WTC11 (cell line): ENCODE data around the gene ADGRL3. TPM values are rescaled to one million over a fixed set of nuclear protein-coding genes. Genes with fewer than 3 reads are reported as not detected.

Experiments used
- ATAC-seq: fragments of 200-7000 bp; cut with Tn5 transposase; 2 replicates; pipeline ENCODE4 v1.10.0; 2021; ENCODE audit warnings: mild to moderate bottlenecking, moderate library complexity
- CTCF ChIA-PET: fragments of 300-600 bp; sonication (Branson Sonifier 250); formaldehyde crosslinking; loops from one replicate; lab custom pipeline; 2021; ENCODE audit warnings: antibody characterized with exemption; lab: Charles Lee
- POLR2A ChIA-PET: fragments of 350-600 bp; sonication (Branson Sonifier 250); formaldehyde crosslinking; loops from one replicate; lab custom pipeline; 2021; ENCODE audit warnings: antibody characterized with exemption; lab: Charles Lee
- DNase-seq: peaks from one replicate; pipeline ENCODE4 v3.0.0; 2021; ENCODE audit warnings: low spot score
- H3K27ac Mint-ChIP-seq: 2 replicates; pipeline ENCODE4 v1.8.0; 2021; ENCODE audit warnings: mixed read lengths
- H3K27me3 Mint-ChIP-seq: 2 replicates; pipeline ENCODE4 v1.8.0; 2021; ENCODE audit warnings: low read depth, mild to moderate bottlenecking, moderate library complexity, mixed read lengths
- H3K36me3 Mint-ChIP-seq: 2 replicates; pipeline ENCODE4 v1.8.0; 2021; ENCODE audit warnings: mixed read lengths
- H3K4me1 Mint-ChIP-seq: 2 replicates; pipeline ENCODE4 v1.8.0; 2022; ENCODE audit warnings: mixed read lengths
- H3K4me3 Mint-ChIP-seq: 2 replicates; pipeline ENCODE4 v1.8.0; 2021; ENCODE audit warnings: mild to moderate bottlenecking, moderate library complexity, mixed read lengths
- H3K9me3 Mint-ChIP-seq: 2 replicates; pipeline ENCODE4 v1.8.0; 2021; ENCODE audit warnings: mixed read lengths
- ATF1 ChIP-seq: sonication (generic); formaldehyde crosslinking; IDR thresholded peaks from 2 replicates; pipeline ENCODE4 v1.8.1; 2023; ENCODE audit warnings: mild to moderate bottlenecking, moderate library complexity, missing genetic modification reagents
- FOXP1 ChIP-seq: sonication (generic); formaldehyde crosslinking; IDR thresholded peaks from 2 replicates; pipeline ENCODE4 v1.8.0; 2022; ENCODE audit warnings: missing genetic modification reagents, mild to moderate bottlenecking, moderate library complexity, borderline replicate concordance
- HMGA2 ChIP-seq: fragments of 250-450 bp; sonication (Bioruptor Pico); IDR thresholded peaks from 2 replicates; pipeline ENCODE4 v1.4.0; 2021; ENCODE audit warnings: mild to moderate bottlenecking, moderate library complexity
- NR3C1 ChIP-seq: sonication (generic); formaldehyde crosslinking; conservative IDR thresholded peaks from 2 replicates; pipeline ENCODE4 v1.8.1; 2023; ENCODE audit warnings: low read depth, mild to moderate bottlenecking, missing genetic modification reagents
- OVOL2 ChIP-seq: fragments of 250-450 bp; sonication (Bioruptor Pico); IDR thresholded peaks from 2 replicates; pipeline ENCODE4 v1.9.0; 2021; ENCODE audit warnings: mild to moderate bottlenecking, borderline replicate concordance
- SP1 ChIP-seq: sonication (generic); formaldehyde crosslinking; conservative IDR thresholded peaks from 2 replicates; pipeline ENCODE4 v1.8.1; 2022; ENCODE audit warnings: missing genetic modification reagents
- TEAD1 ChIP-seq: sonication (generic); formaldehyde crosslinking; IDR thresholded peaks from 2 replicates; pipeline ENCODE4 v1.8.0; 2022; ENCODE audit warnings: mild to moderate bottlenecking, missing genetic modification reagents
- ZNF138 ChIP-seq: sonication (generic); formaldehyde crosslinking; conservative IDR thresholded peaks from 2 replicates; pipeline ENCODE4 v1.8.1; 2022; ENCODE audit warnings: mild to moderate bottlenecking, moderate library complexity, missing genetic modification reagents
- ZNF263 ChIP-seq: sonication (generic); formaldehyde crosslinking; IDR thresholded peaks from 2 replicates; pipeline ENCODE4 v1.8.1; 2022; ENCODE audit warnings: low read depth, mild to moderate bottlenecking, moderate library complexity, missing genetic modification reagents
- total RNA-seq: library from RNA; stranded (reverse); gene quantifications from 3 replicates; pipeline ENCODE4 v1.2.3, GENCODE V29; 2021
- TF ChIP-seq, protein P1 (sequence below): fragments of 250-450 bp; sonication (Bioruptor Pico); IDR thresholded peaks from 2 replicates; pipeline ENCODE4 v1.9.0; 2021; ENCODE audit warnings: mild to moderate bottlenecking, borderline replicate concordance
- TF ChIP-seq, protein P2 (sequence below): sonication (generic); formaldehyde crosslinking; IDR thresholded peaks from 2 replicates; pipeline ENCODE4 v1.8.0; 2022; ENCODE audit warnings: missing genetic modification reagents
- TF ChIP-seq, protein P3 (sequence below): sonication (generic); formaldehyde crosslinking; IDR thresholded peaks from 2 replicates; pipeline ENCODE4 v1.8.1; 2023; ENCODE audit warnings: mild to moderate bottlenecking, missing genetic modification reagents
- TF ChIP-seq, protein P4 (sequence below): fragments of 250-450 bp; sonication (Bioruptor Pico); IDR thresholded peaks from 2 replicates; pipeline ENCODE4 v1.9.0; 2021; ENCODE audit warnings: mild to moderate bottlenecking
- TF ChIP-seq, protein P5 (sequence below): sonication (generic); formaldehyde crosslinking; IDR thresholded peaks from 2 replicates; pipeline ENCODE4 v1.8.1; 2023; ENCODE audit warnings: mild to moderate bottlenecking, missing genetic modification reagents, moderate library complexity
- TF ChIP-seq, protein P6 (sequence below): sonication (generic); formaldehyde crosslinking; IDR thresholded peaks from 2 replicates; pipeline ENCODE4 v1.8.1; 2022; ENCODE audit warnings: mild to moderate bottlenecking, moderate library complexity, missing genetic modification reagents
- TF ChIP-seq, protein P7 (sequence below): fragments of 200-600 bp; IDR thresholded peaks from 2 replicates; pipeline ENCODE4 v1.8.0; 2022; ENCODE audit warnings: antibody characterized with exemption

Gene ADGRL3
- total RNA-seq, 1 experiment from 2014 or later = 8.7 TPM

DNA sequence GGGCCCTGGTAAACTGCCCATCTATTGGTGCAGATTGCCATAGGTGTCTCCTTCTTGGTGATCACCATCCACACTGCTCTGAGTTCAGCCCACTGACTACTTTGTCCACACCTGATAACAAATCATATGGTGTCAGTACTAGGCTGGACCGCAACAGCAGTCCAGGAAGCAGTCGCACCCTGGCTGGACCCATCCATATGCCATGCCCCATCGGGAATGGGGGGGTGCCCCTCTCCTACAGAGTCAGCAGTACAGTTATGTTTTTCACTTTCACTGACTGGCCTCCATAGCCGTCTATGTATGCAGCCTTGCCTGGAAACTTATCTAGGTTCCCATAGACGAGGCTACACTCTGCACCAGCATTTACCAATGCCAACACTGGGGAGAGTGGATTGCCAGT is 226.1 kb downstream of the ADGRL3 start:
- no peak overlapping the region for H3K27ac Mint-ChIP-seq
- CTCF ChIA-PET = no interaction called here
- H3K27me3 Mint-ChIP-seq = no peaks in the 10 kb centered on the region
- H3K9me3 Mint-ChIP-seq = peaks cover 34% of the 10 kb centered on the region
- DNase-seq = no peak
- POLR2A ChIA-PET = no interaction called here
- H3K36me3 Mint-ChIP-seq = peaks cover 13% of the 10 kb centered on the region
- no peak overlapping the region for H3K4me3 Mint-ChIP-seq
- ATAC-seq = no peak
- no peaks in the 10 kb centered on the region for H3K4me1 Mint-ChIP-seq
- TF ChIP-seq ZNF263 (CRISPR knock-in tag) = no peak

DNA sequence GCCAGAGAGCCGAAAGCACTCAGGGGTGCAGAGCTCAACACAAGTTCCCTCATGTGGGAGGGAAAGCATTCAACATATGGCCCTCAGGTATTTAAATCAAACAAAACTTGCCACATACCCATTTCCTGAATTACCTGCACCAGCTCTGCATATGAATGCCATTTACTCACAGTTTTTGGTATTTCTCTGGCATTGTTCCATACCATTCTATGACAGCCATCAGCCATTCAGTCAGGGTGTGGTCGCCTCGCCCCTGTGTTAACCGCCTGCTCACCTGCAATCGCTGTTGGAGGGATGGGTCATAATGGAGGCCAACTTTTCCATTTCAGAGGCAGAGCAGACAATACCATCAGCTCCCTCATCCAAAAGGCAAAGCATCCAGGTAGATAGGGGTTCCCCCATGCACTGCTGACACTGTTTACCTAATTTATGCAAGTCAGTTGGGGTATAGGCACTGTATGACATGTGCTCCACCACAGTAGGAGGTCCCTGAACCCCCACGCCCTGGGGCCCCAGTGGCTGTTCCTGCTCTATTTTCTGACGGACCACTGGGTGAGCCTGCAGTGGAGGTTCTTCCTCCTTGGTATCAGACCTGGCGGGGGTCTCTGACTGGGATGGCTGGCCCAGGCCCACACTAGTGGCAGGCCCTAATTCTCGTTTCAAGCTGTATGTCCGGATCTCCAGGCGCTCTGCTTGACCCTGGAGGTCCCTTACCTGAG is 227.1 kb downstream of the ADGRL3 start:
- peaks cover 34% of the 10 kb centered on the region for H3K9me3 Mint-ChIP-seq
- no peak for DNase-seq
- POLR2A ChIA-PET = no interaction called here
- H3K4me1 Mint-ChIP-seq = no peaks in the 10 kb centered on the region
- peaks cover 13% of the 10 kb centered on the region for H3K36me3 Mint-ChIP-seq
- H3K27ac Mint-ChIP-seq = no peak overlapping the region
- CTCF ChIA-PET = no interaction called here
- H3K4me3 Mint-ChIP-seq = no peak overlapping the region
- ATAC-seq = no peak
- no peaks in the 10 kb centered on the region for H3K27me3 Mint-ChIP-seq
- TF ChIP-seq, protein P1, sequence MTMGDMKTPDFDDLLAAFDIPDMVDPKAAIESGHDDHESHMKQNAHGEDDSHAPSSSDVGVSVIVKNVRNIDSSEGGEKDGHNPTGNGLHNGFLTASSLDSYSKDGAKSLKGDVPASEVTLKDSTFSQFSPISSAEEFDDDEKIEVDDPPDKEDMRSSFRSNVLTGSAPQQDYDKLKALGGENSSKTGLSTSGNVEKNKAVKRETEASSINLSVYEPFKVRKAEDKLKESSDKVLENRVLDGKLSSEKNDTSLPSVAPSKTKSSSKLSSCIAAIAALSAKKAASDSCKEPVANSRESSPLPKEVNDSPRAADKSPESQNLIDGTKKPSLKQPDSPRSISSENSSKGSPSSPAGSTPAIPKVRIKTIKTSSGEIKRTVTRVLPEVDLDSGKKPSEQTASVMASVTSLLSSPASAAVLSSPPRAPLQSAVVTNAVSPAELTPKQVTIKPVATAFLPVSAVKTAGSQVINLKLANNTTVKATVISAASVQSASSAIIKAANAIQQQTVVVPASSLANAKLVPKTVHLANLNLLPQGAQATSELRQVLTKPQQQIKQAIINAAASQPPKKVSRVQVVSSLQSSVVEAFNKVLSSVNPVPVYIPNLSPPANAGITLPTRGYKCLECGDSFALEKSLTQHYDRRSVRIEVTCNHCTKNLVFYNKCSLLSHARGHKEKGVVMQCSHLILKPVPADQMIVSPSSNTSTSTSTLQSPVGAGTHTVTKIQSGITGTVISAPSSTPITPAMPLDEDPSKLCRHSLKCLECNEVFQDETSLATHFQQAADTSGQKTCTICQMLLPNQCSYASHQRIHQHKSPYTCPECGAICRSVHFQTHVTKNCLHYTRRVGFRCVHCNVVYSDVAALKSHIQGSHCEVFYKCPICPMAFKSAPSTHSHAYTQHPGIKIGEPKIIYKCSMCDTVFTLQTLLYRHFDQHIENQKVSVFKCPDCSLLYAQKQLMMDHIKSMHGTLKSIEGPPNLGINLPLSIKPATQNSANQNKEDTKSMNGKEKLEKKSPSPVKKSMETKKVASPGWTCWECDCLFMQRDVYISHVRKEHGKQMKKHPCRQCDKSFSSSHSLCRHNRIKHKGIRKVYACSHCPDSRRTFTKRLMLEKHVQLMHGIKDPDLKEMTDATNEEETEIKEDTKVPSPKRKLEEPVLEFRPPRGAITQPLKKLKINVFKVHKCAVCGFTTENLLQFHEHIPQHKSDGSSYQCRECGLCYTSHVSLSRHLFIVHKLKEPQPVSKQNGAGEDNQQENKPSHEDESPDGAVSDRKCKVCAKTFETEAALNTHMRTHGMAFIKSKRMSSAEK (CRISPR knock-in tag) = no peak
- no peak for TF ChIP-seq TEAD1 (CRISPR knock-in tag)
- TF ChIP-seq ATF1 (CRISPR knock-in tag) = no peak
- no peak for TF ChIP-seq ZNF138 (CRISPR knock-in tag)
- TF ChIP-seq, protein P2, sequence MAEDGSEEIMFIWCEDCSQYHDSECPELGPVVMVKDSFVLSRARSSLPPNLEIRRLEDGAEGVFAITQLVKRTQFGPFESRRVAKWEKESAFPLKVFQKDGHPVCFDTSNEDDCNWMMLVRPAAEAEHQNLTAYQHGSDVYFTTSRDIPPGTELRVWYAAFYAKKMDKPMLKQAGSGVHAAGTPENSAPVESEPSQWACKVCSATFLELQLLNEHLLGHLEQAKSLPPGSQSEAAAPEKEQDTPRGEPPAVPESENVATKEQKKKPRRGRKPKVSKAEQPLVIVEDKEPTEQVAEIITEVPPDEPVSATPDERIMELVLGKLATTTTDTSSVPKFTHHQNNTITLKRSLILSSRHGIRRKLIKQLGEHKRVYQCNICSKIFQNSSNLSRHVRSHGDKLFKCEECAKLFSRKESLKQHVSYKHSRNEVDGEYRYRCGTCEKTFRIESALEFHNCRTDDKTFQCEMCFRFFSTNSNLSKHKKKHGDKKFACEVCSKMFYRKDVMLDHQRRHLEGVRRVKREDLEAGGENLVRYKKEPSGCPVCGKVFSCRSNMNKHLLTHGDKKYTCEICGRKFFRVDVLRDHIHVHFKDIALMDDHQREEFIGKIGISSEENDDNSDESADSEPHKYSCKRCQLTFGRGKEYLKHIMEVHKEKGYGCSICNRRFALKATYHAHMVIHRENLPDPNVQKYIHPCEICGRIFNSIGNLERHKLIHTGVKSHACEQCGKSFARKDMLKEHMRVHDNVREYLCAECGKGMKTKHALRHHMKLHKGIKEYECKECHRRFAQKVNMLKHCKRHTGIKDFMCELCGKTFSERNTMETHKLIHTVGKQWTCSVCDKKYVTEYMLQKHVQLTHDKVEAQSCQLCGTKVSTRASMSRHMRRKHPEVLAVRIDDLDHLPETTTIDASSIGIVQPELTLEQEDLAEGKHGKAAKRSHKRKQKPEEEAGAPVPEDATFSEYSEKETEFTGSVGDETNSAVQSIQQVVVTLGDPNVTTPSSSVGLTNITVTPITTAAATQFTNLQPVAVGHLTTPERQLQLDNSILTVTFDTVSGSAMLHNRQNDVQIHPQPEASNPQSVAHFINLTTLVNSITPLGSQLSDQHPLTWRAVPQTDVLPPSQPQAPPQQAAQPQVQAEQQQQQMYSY (CRISPR knock-in tag) = no peak
- TF ChIP-seq, protein P3, sequence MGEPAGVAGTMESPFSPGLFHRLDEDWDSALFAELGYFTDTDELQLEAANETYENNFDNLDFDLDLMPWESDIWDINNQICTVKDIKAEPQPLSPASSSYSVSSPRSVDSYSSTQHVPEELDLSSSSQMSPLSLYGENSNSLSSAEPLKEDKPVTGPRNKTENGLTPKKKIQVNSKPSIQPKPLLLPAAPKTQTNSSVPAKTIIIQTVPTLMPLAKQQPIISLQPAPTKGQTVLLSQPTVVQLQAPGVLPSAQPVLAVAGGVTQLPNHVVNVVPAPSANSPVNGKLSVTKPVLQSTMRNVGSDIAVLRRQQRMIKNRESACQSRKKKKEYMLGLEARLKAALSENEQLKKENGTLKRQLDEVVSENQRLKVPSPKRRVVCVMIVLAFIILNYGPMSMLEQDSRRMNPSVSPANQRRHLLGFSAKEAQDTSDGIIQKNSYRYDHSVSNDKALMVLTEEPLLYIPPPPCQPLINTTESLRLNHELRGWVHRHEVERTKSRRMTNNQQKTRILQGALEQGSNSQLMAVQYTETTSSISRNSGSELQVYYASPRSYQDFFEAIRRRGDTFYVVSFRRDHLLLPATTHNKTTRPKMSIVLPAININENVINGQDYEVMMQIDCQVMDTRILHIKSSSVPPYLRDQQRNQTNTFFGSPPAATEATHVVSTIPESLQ = no peak
- no peak for TF ChIP-seq FOXP1 (CRISPR knock-in tag)
- TF ChIP-seq OVOL2 (CRISPR knock-in tag) = no peak
- TF ChIP-seq, protein P4, sequence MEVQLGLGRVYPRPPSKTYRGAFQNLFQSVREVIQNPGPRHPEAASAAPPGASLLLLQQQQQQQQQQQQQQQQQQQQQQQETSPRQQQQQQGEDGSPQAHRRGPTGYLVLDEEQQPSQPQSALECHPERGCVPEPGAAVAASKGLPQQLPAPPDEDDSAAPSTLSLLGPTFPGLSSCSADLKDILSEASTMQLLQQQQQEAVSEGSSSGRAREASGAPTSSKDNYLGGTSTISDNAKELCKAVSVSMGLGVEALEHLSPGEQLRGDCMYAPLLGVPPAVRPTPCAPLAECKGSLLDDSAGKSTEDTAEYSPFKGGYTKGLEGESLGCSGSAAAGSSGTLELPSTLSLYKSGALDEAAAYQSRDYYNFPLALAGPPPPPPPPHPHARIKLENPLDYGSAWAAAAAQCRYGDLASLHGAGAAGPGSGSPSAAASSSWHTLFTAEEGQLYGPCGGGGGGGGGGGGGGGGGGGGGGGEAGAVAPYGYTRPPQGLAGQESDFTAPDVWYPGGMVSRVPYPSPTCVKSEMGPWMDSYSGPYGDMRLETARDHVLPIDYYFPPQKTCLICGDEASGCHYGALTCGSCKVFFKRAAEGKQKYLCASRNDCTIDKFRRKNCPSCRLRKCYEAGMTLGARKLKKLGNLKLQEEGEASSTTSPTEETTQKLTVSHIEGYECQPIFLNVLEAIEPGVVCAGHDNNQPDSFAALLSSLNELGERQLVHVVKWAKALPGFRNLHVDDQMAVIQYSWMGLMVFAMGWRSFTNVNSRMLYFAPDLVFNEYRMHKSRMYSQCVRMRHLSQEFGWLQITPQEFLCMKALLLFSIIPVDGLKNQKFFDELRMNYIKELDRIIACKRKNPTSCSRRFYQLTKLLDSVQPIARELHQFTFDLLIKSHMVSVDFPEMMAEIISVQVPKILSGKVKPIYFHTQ = no peak
- no peak for TF ChIP-seq SP1 (CRISPR knock-in tag)
- TF ChIP-seq HMGA2 (CRISPR knock-in tag) = no peak
- TF ChIP-seq, protein P5, sequence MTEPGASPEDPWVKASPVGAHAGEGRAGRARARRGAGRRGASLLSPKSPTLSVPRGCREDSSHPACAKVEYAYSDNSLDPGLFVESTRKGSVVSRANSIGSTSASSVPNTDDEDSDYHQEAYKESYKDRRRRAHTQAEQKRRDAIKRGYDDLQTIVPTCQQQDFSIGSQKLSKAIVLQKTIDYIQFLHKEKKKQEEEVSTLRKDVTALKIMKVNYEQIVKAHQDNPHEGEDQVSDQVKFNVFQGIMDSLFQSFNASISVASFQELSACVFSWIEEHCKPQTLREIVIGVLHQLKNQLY (CRISPR knock-in tag) = no peak
- TF ChIP-seq, protein P6, sequence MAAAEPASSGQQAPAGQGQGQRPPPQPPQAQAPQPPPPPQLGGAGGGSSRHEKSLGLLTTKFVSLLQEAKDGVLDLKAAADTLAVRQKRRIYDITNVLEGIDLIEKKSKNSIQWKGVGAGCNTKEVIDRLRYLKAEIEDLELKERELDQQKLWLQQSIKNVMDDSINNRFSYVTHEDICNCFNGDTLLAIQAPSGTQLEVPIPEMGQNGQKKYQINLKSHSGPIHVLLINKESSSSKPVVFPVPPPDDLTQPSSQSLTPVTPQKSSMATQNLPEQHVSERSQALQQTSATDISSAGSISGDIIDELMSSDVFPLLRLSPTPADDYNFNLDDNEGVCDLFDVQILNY (CRISPR knock-in tag) = no peak
- TF ChIP-seq NR3C1 = no peak
- TF ChIP-seq, protein P7, sequence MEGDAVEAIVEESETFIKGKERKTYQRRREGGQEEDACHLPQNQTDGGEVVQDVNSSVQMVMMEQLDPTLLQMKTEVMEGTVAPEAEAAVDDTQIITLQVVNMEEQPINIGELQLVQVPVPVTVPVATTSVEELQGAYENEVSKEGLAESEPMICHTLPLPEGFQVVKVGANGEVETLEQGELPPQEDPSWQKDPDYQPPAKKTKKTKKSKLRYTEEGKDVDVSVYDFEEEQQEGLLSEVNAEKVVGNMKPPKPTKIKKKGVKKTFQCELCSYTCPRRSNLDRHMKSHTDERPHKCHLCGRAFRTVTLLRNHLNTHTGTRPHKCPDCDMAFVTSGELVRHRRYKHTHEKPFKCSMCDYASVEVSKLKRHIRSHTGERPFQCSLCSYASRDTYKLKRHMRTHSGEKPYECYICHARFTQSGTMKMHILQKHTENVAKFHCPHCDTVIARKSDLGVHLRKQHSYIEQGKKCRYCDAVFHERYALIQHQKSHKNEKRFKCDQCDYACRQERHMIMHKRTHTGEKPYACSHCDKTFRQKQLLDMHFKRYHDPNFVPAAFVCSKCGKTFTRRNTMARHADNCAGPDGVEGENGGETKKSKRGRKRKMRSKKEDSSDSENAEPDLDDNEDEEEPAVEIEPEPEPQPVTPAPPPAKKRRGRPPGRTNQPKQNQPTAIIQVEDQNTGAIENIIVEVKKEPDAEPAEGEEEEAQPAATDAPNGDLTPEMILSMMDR = no peak
